GM23338 (cell line): ENCODE measurements around the gene HMGXB3. TPM values are rescaled to one million over a fixed set of nuclear protein-coding genes. Genes with fewer than 3 reads are reported as not detected.

Experiments used
- ATAC-seq: fragments of 200-7000 bp; cut with Tn5 transposase; 3 replicates; pipeline ENCODE4 v1.9.1; 2020
- DNase-seq: peaks from one replicate; pipeline ENCODE4 v3.0.0-alpha.2; 2015; ENCODE audit warnings: low spot score
- H2AFZ ChIP-seq: fragments of 200-600 bp; sonication (generic); 2 replicates; pipeline ENCODE4 v1.8.0; 2016; ENCODE audit warnings: antibody characterized with exemption, mild to moderate bottlenecking, moderate library complexity
- H3F3A ChIP-seq: fragments of 200-600 bp; sonication (generic); replicated peaks from 2 replicates; pipeline ENCODE4 v1.8.0; 2017; ENCODE audit warnings: antibody characterized with exemption, mixed run types, low read depth
- H3K27ac ChIP-seq: fragments of 200-600 bp; sonication (generic); 2 replicates; pipeline ENCODE4 v1.6.1; 2016; ENCODE audit warnings: low read depth
- H3K27me3 ChIP-seq: fragments of 200-600 bp; sonication (generic); 2 replicates; pipeline ENCODE4 v1.8.0; 2016; ENCODE audit warnings: mild to moderate bottlenecking, mixed run types, moderate library complexity; ENCODE audit not compliant: insufficient read depth
- H3K36me3 ChIP-seq: fragments of 200-600 bp; sonication (generic); 2 replicates; pipeline ENCODE4 v1.8.0; 2016; ENCODE audit warnings: mild to moderate bottlenecking; ENCODE audit not compliant: insufficient read depth
- H3K4me1 ChIP-seq: fragments of 200-600 bp; sonication (generic); 2 replicates; pipeline ENCODE4 v1.8.0; 2016; ENCODE audit warnings: mild to moderate bottlenecking, moderate library complexity; ENCODE audit not compliant: insufficient read depth
- H3K4me2 ChIP-seq: fragments of 200-600 bp; sonication (generic); 2 replicates; pipeline ENCODE4 v1.7.1; 2017; ENCODE audit warnings: mixed run types
- H3K4me3 ChIP-seq: fragments of 200-600 bp; sonication (generic); 2 replicates; pipeline ENCODE4 v1.6.1; 2016; ENCODE audit warnings: mixed run types
- H3K79me2 ChIP-seq: fragments of 200-600 bp; sonication (generic); replicated peaks from 2 replicates; pipeline ENCODE4 v1.8.0; 2017; ENCODE audit warnings: mild to moderate bottlenecking; ENCODE audit not compliant: insufficient read depth
- H3K9me2 ChIP-seq: fragments of 200-600 bp; sonication (generic); 2 replicates; pipeline ENCODE4 v1.8.0; 2017; ENCODE audit not compliant: insufficient read depth
- H4K20me1 ChIP-seq: fragments of 200-600 bp; sonication (generic); replicated peaks from 2 replicates; pipeline ENCODE4 v1.8.0; 2017; ENCODE audit warnings: mild to moderate bottlenecking; ENCODE audit not compliant: insufficient read depth
- H3K27ac Mint-ChIP-seq: 2 replicates; pipeline ENCODE4 v1.8.0; 2020; ENCODE audit warnings: inconsistent platforms, mild to moderate bottlenecking, moderate library complexity, mixed read lengths
- H3K27me3 Mint-ChIP-seq: 3 replicates; pipeline ENCODE4 v1.8.0; 2022; ENCODE audit warnings: low read depth, mild to moderate bottlenecking, moderate library complexity, mixed read lengths, inconsistent platforms; ENCODE audit not compliant: insufficient read depth, poor library complexity
- H3K36me3 Mint-ChIP-seq: 3 replicates; pipeline ENCODE4 v1.8.0; 2021; ENCODE audit warnings: low read depth, mild to moderate bottlenecking, inconsistent platforms, moderate library complexity, mixed read lengths
- H3K4me1 Mint-ChIP-seq: 3 replicates; pipeline ENCODE4 v1.8.0; 2020; ENCODE audit warnings: mild to moderate bottlenecking, inconsistent platforms, mixed read lengths
- H3K4me3 Mint-ChIP-seq: 3 replicates; pipeline ENCODE4 v1.8.0; 2021; ENCODE audit warnings: moderate library complexity, mild to moderate bottlenecking, inconsistent platforms, mixed read lengths
- H3K9me3 Mint-ChIP-seq: 3 replicates; pipeline ENCODE4 v1.8.0; 2020; ENCODE audit warnings: moderate library complexity, mild to moderate bottlenecking, inconsistent platforms, mixed read lengths
- CREB1 ChIP-seq: fragments of 250-450 bp; sonication (Bioruptor Pico); IDR thresholded peaks from 2 replicates; pipeline ENCODE4 v1.5.0; 2020; ENCODE audit warnings: low read depth, mild to moderate bottlenecking, moderate library complexity
- CTCF ChIP-seq, 2 experiments: fragments of 200-600 bp in 1 of 2; sonication (generic) in 1 of 2; conservative IDR thresholded peaks; 2 replicates each; pipeline versions ENCODE4 v1.5.1 to v1.6.1; 2016 to 2017; ENCODE audit warnings: antibody characterized with exemption in 2 of 2, low read depth in 2 of 2, mild to moderate bottlenecking in 2 of 2, moderate library complexity in 1 of 2
- ETS1 ChIP-seq: IDR thresholded peaks from 2 replicates; pipeline ENCODE4 v1.6.1; 2016; ENCODE audit warnings: antibody characterized with exemption
- EZH2phosphoT487 ChIP-seq: fragments of 200-600 bp; sonication (generic); IDR thresholded peaks from one replicate; pipeline ENCODE4 v1.8.1; 2018; ENCODE audit warnings: antibody characterized with exemption; ENCODE audit not compliant: unreplicated experiment
- JUNB ChIP-seq: IDR thresholded peaks from one replicate; pipeline ENCODE4 v1.6.1; 2016; ENCODE audit warnings: antibody characterized with exemption; ENCODE audit not compliant: unreplicated experiment
- NANOG ChIP-seq: IDR thresholded peaks from 2 replicates; pipeline ENCODE4 v1.6.1; 2016; ENCODE audit warnings: antibody characterized with exemption, borderline replicate concordance
- POLR2AphosphoS5 ChIP-seq: IDR thresholded peaks from 2 replicates; pipeline ENCODE4 v1.6.1; 2016; ENCODE audit warnings: antibody characterized with exemption, low read depth
- STAT1 ChIP-seq: IDR thresholded peaks from one replicate; pipeline ENCODE4 v1.6.1; 2016; ENCODE audit warnings: antibody characterized with exemption; ENCODE audit not compliant: unreplicated experiment
- ZNF114 ChIP-seq: fragments of 250-450 bp; sonication (Bioruptor Pico); IDR thresholded peaks from 2 replicates; pipeline ENCODE4 v1.5.0; 2020; ENCODE audit warnings: mild to moderate bottlenecking, moderate library complexity
- ZNF331 ChIP-seq: fragments of 250-450 bp; sonication (Bioruptor Pico); IDR thresholded peaks from 2 replicates; pipeline ENCODE4 v1.5.0; 2020; ENCODE audit warnings: low read depth, mild to moderate bottlenecking, moderate library complexity
- polyA plus RNA-seq: library from polyadenylated mRNA; unstranded; fragments of >200 nt; fragmentation: Nextera tagmentation; extraction: Ambion mirVana; gene quantifications from 2 replicates; pipeline ENCODE4 v1.2.1, GENCODE V29; 2016
- total RNA-seq: library from RNA; depleted of rRNA; stranded (reverse); fragments of >200 nt; shearing (Covaris generic); gene quantifications from 2 replicates; pipeline ENCODE4 v1.2.3, GENCODE V29; 2014
- TF ChIP-seq, protein P1 (sequence below): fragments of 250-450 bp; sonication (Bioruptor Pico); IDR thresholded peaks from 2 replicates; pipeline ENCODE4 v1.5.0; 2020; ENCODE audit warnings: mild to moderate bottlenecking, moderate library complexity

HMGXB3 gene
- total and polyA plus RNA-seq, 2 experiments from 2014 or later: 9.4 to 37.9 TPM

DNA sequence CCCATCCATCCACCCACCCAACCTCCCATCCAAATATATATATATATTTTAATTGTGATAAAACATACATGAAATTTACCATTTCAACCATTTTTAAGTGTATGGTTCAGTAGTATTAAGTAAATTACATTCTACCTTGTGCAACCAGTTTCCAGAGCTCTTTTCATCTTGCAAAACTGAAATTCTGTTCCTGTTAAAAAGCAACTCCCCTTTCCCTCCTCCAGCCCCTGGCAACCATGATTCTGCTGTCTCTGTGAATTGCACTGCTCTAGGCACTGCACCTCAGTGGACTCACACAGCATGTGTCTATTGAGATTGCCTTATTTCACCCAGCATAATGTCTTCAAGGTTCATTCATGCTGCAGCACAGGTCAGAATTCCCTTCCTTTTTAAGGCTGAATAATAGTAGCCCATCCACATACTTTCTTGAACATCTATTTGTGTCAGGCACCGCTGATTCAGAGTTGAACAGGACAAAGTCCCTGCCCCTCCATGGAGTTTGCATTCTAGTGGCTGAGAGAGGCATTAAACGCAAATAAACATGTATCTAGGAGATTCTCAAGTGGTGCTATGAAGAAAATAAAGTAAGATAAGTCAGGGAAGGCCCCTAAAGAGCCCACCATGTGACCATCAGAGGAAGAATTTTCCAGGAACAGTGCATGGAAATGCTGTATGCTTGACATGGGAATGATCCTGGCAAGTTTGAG, 61.8 kb downstream of the HMGXB3 start:
- Histone ChIP-seq H3K9me2 (no peaks in the 10 kb centered on the region), H3K36me3 (no peaks in the 10 kb centered on the region), H2AFZ (no peak overlapping the region), H3F3A (no peaks in the 10 kb centered on the region), H3K4me1 (peaks cover 8% of the 10 kb centered on the region; the same call in 1 of the 2 replicates), H3K27ac (no peak overlapping the region), H4K20me1 (no peaks in the 10 kb centered on the region), H3K79me2 (no peaks in the 10 kb centered on the region), H3K27me3 (no peaks in the 10 kb centered on the region), H3K4me3 (no peak overlapping the region), H3K4me2 (no peak overlapping the region)
- Mint-ChIP-seq H3K27me3 (peaks cover 9% of the 10 kb centered on the region), H3K9me3 (no peaks in the 10 kb centered on the region; the same call in 2 of the 3 replicates), H3K4me3 (no peak overlapping the region), H3K27ac (no peak overlapping the region), H3K36me3 (no peaks in the 10 kb centered on the region), H3K4me1 (peaks cover 16% of the 10 kb centered on the region)
- no peak for DNase-seq
- no peak for ATAC-seq
- no peak for TF ChIP-seq CREB1 (CRISPR knock-in tag)

GRCh38 chr5:150063638-150064037, 63.1 kb downstream of the HMGXB3 start:
- Histone ChIP-seq H3K27me3 (no peaks in the 10 kb centered on the region), H3K36me3 (no peaks in the 10 kb centered on the region), H3K79me2 (no peaks in the 10 kb centered on the region), H3F3A (no peaks in the 10 kb centered on the region), H3K9me2 (no peaks in the 10 kb centered on the region), H4K20me1 (no peaks in the 10 kb centered on the region), H3K27ac (no peak overlapping the region), H2AFZ (no peak overlapping the region), H3K4me1 (no peaks in the 10 kb centered on the region), H3K4me2 (no peak overlapping the region), H3K4me3 (no peak overlapping the region)
- Mint-ChIP-seq H3K36me3 (no peaks in the 10 kb centered on the region), H3K4me1 (peaks cover 3% of the 10 kb centered on the region), H3K9me3 (no peaks in the 10 kb centered on the region), H3K27me3 (peaks cover 9% of the 10 kb centered on the region), H3K4me3 (no peak overlapping the region), H3K27ac (no peak overlapping the region)
- DNase-seq (no peak), ATAC-seq (no peak)
- TF ChIP-seq ZNF331 (CRISPR knock-in tag) (no peak), JUNB (no peak), CREB1 (CRISPR knock-in tag) (no peak), STAT1 (no peak), POLR2AphosphoS5 (no peak), EZH2phosphoT487 (no peak), NANOG (no peak), ZNF114 (CRISPR knock-in tag) (no peak), CTCF (conservative IDR thresholded peaks at IDR 0.05; ENCODE audit: low read depth in 2 of 2) (no peak), ETS1 (no peak)
- TF ChIP-seq, protein P1, sequence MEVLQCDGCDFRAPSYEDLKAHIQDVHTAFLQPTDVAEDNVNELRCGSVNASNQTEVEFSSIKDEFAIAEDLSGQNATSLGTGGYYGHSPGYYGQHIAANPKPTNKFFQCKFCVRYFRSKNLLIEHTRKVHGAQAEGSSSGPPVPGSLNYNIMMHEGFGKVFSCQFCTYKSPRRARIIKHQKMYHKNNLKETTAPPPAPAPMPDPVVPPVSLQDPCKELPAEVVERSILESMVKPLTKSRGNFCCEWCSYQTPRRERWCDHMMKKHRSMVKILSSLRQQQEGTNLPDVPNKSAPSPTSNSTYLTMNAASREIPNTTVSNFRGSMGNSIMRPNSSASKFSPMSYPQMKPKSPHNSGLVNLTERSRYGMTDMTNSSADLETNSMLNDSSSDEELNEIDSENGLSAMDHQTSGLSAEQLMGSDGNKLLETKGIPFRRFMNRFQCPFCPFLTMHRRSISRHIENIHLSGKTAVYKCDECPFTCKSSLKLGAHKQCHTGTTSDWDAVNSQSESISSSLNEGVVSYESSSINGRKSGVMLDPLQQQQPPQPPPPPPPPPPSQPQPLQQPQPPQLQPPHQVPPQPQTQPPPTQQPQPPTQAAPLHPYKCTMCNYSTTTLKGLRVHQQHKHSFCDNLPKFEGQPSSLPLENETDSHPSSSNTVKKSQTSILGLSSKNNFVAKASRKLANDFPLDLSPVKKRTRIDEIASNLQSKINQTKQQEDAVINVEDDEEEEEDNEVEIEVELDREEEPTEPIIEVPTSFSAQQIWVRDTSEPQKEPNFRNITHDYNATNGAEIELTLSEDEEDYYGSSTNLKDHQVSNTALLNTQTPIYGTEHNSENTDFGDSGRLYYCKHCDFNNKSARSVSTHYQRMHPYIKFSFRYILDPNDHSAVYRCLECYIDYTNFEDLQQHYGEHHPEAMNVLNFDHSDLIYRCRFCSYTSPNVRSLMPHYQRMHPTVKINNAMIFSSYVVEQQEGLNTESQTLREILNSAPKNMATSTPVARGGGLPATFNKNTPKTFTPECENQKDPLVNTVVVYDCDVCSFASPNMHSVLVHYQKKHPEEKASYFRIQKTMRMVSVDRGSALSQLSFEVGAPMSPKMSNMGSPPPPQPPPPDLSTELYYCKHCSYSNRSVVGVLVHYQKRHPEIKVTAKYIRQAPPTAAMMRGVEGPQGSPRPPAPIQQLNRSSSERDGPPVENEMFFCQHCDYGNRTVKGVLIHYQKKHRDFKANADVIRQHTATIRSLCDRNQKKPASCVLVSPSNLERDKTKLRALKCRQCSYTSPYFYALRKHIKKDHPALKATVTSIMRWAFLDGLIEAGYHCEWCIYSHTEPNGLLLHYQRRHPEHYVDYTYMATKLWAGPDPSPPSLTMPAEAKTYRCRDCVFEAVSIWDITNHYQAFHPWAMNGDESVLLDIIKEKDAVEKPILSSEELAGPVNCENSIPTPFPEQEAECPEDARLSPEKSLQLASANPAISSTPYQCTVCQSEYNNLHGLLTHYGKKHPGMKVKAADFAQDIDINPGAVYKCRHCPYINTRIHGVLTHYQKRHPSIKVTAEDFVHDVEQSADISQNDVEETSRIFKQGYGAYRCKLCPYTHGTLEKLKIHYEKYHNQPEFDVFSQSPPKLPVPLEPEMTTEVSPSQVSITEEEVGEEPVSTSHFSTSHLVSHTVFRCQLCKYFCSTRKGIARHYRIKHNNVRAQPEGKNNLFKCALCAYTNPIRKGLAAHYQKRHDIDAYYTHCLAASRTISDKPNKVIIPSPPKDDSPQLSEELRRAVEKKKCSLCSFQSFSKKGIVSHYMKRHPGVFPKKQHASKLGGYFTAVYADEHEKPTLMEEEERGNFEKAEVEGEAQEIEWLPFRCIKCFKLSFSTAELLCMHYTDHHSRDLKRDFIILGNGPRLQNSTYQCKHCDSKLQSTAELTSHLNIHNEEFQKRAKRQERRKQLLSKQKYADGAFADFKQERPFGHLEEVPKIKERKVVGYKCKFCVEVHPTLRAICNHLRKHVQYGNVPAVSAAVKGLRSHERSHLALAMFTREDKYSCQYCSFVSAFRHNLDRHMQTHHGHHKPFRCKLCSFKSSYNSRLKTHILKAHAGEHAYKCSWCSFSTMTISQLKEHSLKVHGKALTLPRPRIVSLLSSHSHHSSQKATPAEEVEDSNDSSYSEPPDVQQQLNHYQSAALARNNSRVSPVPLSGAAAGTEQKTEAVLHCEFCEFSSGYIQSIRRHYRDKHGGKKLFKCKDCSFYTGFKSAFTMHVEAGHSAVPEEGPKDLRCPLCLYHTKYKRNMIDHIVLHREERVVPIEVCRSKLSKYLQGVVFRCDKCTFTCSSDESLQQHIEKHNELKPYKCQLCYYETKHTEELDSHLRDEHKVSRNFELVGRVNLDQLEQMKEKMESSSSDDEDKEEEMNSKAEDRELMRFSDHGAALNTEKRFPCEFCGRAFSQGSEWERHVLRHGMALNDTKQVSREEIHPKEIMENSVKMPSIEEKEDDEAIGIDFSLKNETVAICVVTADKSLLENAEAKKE: no peak
